ENCODE results near the gene PPP6R2. TPM values are rescaled to one million over a fixed set of nuclear protein-coding genes. Genes with fewer than 3 reads are reported as not detected.

PPP6R2 gene
- total and polyA plus RNA-seq, 11 donors = 29.6 to 68.1 (median 41.5) TPM

DNA sequence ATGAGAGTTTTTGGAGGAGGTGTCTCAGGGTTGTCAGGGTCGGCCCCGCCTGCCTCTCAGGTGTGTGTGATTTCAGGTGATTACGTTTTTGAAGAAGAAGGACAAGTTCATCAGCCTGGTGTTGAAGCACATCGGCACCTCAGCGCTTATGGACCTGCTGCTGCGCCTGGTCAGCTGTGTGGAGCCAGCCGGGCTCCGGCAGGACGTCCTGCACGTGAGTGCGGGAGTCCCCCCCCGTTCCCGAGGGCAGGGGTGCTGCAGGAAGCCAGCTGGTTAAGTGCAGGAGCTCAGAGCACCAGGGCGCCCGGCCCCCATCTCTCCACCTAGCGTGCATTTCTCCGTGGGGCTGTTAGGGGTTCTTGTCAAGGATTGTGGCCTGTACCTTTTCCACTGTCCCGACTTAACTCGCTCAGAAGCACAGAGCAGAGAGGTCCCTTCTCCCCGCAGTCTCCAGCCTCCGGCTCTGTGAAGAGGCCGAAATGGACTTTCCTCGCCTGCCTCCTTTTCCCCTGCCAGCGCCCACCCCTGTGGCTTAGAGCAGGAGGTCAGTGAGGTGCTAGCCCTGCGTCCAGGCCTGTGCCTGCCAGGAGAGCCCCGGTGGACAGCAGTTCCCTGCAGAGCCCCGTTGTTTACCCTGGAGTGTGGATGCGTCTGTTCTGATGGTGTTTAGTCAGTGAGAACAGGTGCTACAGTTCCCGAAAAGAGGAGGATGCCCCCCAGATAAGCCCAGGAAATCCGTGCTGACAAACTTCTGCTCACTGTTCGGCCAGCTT lies 71.5 kb downstream of the PPP6R2 start:
- Histone ChIP-seq H3K36me3 (peaks cover 3 to 89% (median 70%) of the 10 kb centered on the region in 9 donors), H3K27me3 (no peaks in the 10 kb centered on the region), H3K4me3 (no peak overlapping the region), H3K9me3 (no peaks in the 10 kb centered on the region), H3K27ac (no peak overlapping the region), H3K4me1 (peaks cover 0 to 7% (median 0%) of the 10 kb centered on the region in 12 donors)
- intact Hi-C loops (cut with DNase I) = no loop called here
- peak in 1 of 5 donors; percentile 32 for DNase-seq
- WGBS, 4 donors = 93 to 95% (median 93%) methylated on average over 29 to 31 of the region's 31 CpGs
- TF ChIP-seq, protein P1, sequence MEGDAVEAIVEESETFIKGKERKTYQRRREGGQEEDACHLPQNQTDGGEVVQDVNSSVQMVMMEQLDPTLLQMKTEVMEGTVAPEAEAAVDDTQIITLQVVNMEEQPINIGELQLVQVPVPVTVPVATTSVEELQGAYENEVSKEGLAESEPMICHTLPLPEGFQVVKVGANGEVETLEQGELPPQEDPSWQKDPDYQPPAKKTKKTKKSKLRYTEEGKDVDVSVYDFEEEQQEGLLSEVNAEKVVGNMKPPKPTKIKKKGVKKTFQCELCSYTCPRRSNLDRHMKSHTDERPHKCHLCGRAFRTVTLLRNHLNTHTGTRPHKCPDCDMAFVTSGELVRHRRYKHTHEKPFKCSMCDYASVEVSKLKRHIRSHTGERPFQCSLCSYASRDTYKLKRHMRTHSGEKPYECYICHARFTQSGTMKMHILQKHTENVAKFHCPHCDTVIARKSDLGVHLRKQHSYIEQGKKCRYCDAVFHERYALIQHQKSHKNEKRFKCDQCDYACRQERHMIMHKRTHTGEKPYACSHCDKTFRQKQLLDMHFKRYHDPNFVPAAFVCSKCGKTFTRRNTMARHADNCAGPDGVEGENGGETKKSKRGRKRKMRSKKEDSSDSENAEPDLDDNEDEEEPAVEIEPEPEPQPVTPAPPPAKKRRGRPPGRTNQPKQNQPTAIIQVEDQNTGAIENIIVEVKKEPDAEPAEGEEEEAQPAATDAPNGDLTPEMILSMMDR (IDR thresholded peaks at IDR 0.05) = no peak
- ATAC-seq = no peak

DNA sequence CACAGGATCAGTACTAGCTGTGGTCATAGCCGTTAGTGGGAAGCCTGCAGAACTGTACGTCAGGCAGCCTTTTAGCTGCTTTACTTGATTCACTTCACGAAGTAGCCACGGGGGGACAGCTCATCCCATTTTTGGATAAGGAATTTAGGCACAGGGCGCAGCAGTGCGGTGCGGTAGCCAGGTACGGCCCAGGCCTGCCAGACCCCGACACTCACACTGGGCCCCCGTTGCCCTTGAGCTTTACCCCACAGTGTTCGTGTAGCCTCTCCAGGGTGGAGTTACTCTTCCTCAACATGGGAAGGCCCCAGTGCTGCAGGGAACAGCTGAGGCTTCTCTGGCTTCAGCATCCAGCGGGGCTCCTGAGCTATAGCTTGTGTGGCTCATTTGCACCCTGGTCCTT lies 72.3 kb downstream of the PPP6R2 start:
- intact Hi-C loops (cut with DNase I) = no loop called here
- peak in 1 of 5 donors; percentile 11 for DNase-seq

DNA sequence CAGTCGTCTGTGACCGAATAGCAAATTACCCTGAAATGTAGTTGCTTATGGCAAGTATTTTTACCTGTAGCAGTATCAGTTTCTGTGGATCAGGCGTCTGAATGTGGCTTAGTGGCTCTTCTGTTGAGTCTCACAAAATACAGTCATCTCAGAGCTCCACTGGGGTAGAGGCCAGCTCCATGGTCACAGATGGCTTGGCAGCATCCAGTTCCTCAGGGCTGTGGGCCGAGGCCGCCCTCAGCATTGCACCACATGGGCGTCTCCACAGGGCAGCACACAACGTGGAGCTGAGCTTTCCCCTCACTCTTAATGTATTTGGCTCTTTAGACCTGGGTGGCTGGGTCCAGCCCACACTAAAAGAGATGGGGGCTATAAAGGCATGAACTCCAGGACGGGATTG lies 73.9 kb downstream of the PPP6R2 start:
- intact Hi-C loops (cut with DNase I) = no loop called here
- Histone ChIP-seq H3K36me3 (peaks cover 3 to 94% (median 86%) of the 10 kb centered on the region in 9 donors), H3K9me3 (no peaks in the 10 kb centered on the region), H3K4me1 (peaks cover 0 to 7% (median 0%) of the 10 kb centered on the region in 12 donors), H3K4me3 (no peak overlapping the region), H3K27me3 (no peaks in the 10 kb centered on the region), H3K27ac (no peak overlapping the region)
- TF ChIP-seq, protein P1 (IDR thresholded peaks at IDR 0.05) = no peak
- no peak for TF ChIP-seq POLR2A (IDR thresholded peaks at IDR 0.05)
- ATAC-seq (no peak), DNase-seq (no peak)
- WGBS, 4 donors = 88 to 98% (median 95%) methylated on average over 7 to 8 of the region's 8 CpGs

More for the DNA sequence above, 72.3 kb downstream of the PPP6R2 start:
- H3K4me3 ChIP-seq = no peak overlapping the region
- ATAC-seq = no peak
- 89 to 95% (median 92%) methylated on average over 11 to 12 of the region's 12 CpGs for WGBS, 4 donors
- peaks cover 3 to 90% (median 73%) of the 10 kb centered on the region in 9 donors for H3K36me3 ChIP-seq
- H3K27ac ChIP-seq = no peak overlapping the region
- no peak for TF ChIP-seq POLR2A (IDR thresholded peaks at IDR 0.05)
- TF ChIP-seq, protein P1 (IDR thresholded peaks at IDR 0.05) = no peak
- no peaks in the 10 kb centered on the region for H3K27me3 ChIP-seq
- no peaks in the 10 kb centered on the region for H3K9me3 ChIP-seq
- peaks cover 0 to 7% (median 0%) of the 10 kb centered on the region in 12 donors for H3K4me1 ChIP-seq

DNA sequence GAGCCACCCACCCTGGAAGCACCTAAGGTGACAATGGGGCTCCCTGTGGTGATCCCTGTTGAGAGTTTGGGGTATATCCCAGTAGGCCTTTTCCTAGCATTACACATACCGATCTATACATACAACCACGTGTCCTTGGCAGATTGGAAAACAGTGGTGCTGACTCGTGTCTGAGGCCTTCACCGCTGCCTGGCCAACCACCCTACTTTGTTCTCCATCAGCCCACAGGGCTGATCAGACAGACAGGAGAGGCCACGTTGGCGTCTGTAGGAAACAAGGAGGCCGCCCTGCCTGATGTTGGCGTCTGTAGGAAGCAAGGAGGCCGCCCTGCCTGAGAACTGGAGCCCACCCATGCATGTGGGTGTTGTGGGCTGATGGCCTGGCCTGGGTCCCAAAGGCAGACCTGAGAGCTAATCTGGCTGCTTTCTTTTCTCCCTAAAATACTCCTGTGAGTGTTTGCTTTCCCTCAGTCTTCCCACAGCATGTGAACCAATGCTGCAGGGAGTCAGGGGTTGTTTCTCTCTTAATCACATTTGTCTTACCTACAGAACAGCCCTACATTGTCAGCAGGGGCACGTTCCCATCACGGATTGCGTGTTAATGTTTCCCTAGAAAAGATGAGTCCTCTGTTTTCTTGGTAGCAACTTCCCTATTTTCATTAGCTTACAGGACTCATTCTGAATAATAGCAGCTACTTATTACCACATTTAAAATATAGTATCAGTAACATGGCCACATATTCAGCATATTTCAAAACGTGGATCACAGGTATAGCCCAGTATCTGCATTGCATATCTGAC lies 74.5 kb downstream of the PPP6R2 start:
- Histone ChIP-seq H3K27ac (no peak overlapping the region), H3K36me3 (peaks cover 3 to 97% (median 92%) of the 10 kb centered on the region in 9 donors), H3K27me3 (no peaks in the 10 kb centered on the region), H3K4me1 (peaks cover 0 to 7% (median 0%) of the 10 kb centered on the region in 12 donors), H3K9me3 (no peaks in the 10 kb centered on the region), H3K4me3 (no peak overlapping the region)
- WGBS, 4 donors = 90 to 95% (median 93%) methylated on average over 13 of the region's 13 CpGs
- intact Hi-C loops (cut with DNase I) = no loop called here
- DNase-seq (peak in 1 of 5 donors; percentile 37), ATAC-seq (no peak)
- TF ChIP-seq, protein P1 (IDR thresholded peaks at IDR 0.05) = no peak
- no peak for TF ChIP-seq POLR2A (IDR thresholded peaks at IDR 0.05)
